ENCODE data around the gene RACGAP1. TPM values are rescaled to one million over a fixed set of nuclear protein-coding genes. Genes with fewer than 3 reads are reported as not detected.

RACGAP1 gene
- polyA plus RNA-seq, 1 of the 3 experiments (the other 2 are of a cell fraction): 21.5 TPM

- ChIA-PET CTCF (interaction anchor here (0.8 to 12.7 kb wide), 13 partner anchors 8 to 115 kb away, joined by 3 to 176 read pairs (median 10); partner anchors contain the start of gene AQP6), POLR2A (interaction anchor here (1.3 to 2.4 kb wide), 2 partner anchors 102 to 113 kb away, joined by 3 to 8 read pairs; no protein-coding TSS in a partner anchor)
- Histone ChIP-seq H3F3A (replicated peaks; ENCODE audit: insufficient read depth) (peaks cover 33% of the 10 kb centered on the region), H3K4me2 (no peak overlapping the region), H3K9me3 (no peaks in the 10 kb centered on the region), H3K9me2 (no peaks in the 10 kb centered on the region), H3K27ac (ENCODE audit: low read depth in 2 of 2, low read length in 1 of 2) (peak overlapping the region in 1 of 2 experiments; percentile 66; a peak in 2 of 4 replicates), H3K36me3 (replicated peaks in 1 of 2; ENCODE audit: control insufficient read depth in 1 of 2, insufficient read depth in 2 of 2, low read length in 1 of 2) (peaks cover 0 to 8% of the 10 kb centered on the region in 2 experiments), H4K20me1 (ENCODE audit: insufficient read depth) (no peaks in the 10 kb centered on the region), H2AFZ (ENCODE audit: low read depth) (no peak overlapping the region), H3K4me3 (ENCODE audit: low read depth in 2 of 2, low read length in 1 of 2) (no peak overlapping the region), H3K27me3 (ENCODE audit: insufficient read depth) (no peaks in the 10 kb centered on the region), H3K9ac (no peak overlapping the region), H3K4me1 (ENCODE audit: control insufficient read depth in 1 of 2, insufficient read depth in 2 of 2, low read depth in 1 of 2, low read length in 1 of 2) (peaks cover 20 to 83% of the 10 kb centered on the region in 2 experiments), H3K79me2 (ENCODE audit: insufficient read depth) (no peaks in the 10 kb centered on the region)
- WGBS (ENCODE audit: low lambda C conversion rate): 82% methylated on average over 7 of the region's 7 CpGs
- DNase-seq: no peak
- TF ChIP-seq EP300 (IDR thresholded peaks at IDR 0.05; ENCODE audit: borderline replicate concordance in 1 of 2, low read depth in 1 of 2, low read length in 1 of 2): no peak
- TF ChIP-seq FOXJ3 (CRISPR knock-in tag; IDR thresholded peaks at IDR 0.05): no peak
- no peak for TF ChIP-seq RAD21 (IDR thresholded peaks at IDR 0.05; ENCODE audit: low read length)
- no peak for TF ChIP-seq REST (IDR thresholded peaks at IDR 0.05; ENCODE audit: low read depth, low read length)
- no peak for TF ChIP-seq TAF1 (IDR thresholded peaks at IDR 0.05; ENCODE audit: borderline replicate concordance, low read depth, low read length)
- TF ChIP-seq NFIC (IDR thresholded peaks at IDR 0.05; ENCODE audit: borderline replicate concordance): no peak
- no peak for TF ChIP-seq FOSL2 (IDR thresholded peaks at IDR 0.05; ENCODE audit: borderline replicate concordance, low read depth)
- no peak for TF ChIP-seq SMC3 (IDR thresholded peaks at IDR 0.05; ENCODE audit: low read depth, low read length)
- no peak for TF ChIP-seq ZBTB33 (IDR thresholded peaks at IDR 0.05; ENCODE audit: borderline replicate concordance, low read depth)
- no peak for TF ChIP-seq CHD2 (IDR thresholded peaks at IDR 0.05; ENCODE audit: low read length, partially characterized antibody)
- TF ChIP-seq TCF12 (IDR thresholded peaks at IDR 0.05): no peak
- TF ChIP-seq EZH2phosphoT487 (IDR thresholded peaks at IDR 0.05; ENCODE audit: borderline replicate concordance, low read depth): no peak
- no peak for TF ChIP-seq RXRA (IDR thresholded peaks at IDR 0.05; ENCODE audit: borderline replicate concordance, low read depth)
- TF ChIP-seq ELF1 (IDR thresholded peaks at IDR 0.05): no peak
- TF ChIP-seq TEAD4 (IDR thresholded peaks at IDR 0.05; ENCODE audit: borderline replicate concordance, insufficient read depth): no peak
- TF ChIP-seq POLR2AphosphoS5 (IDR thresholded peaks at IDR 0.05; ENCODE audit: low read depth, low read length): no peak
Observed at GRCh38 chr12:49982246-49983087, 42.8 kb downstream of the RACGAP1 start.
